Stimulated activated CD8-positive, alpha-beta memory T cell treated with anti-CD3 and anti-CD28 coated beads, Interleukin-7, amount 100 ng/mL, for 48 hours (primary cell): ENCODE data around the gene POU2F1.
"Not testable (repeated sequence)": the region's sequence is repeated elsewhere in the genome, so short reads cannot be mapped to it uniquely, and the experiment has no call there.

Experiments used
- DNase-seq, 2 donors: peaks; one replicate each; pipeline ENCODE4 v3.0.0-alpha.2; 2020; ENCODE audit warnings: low read depth in 1 of 2; ENCODE audit errors: extremely low read depth in 1 of 2

Gene POU2F1

DNA sequence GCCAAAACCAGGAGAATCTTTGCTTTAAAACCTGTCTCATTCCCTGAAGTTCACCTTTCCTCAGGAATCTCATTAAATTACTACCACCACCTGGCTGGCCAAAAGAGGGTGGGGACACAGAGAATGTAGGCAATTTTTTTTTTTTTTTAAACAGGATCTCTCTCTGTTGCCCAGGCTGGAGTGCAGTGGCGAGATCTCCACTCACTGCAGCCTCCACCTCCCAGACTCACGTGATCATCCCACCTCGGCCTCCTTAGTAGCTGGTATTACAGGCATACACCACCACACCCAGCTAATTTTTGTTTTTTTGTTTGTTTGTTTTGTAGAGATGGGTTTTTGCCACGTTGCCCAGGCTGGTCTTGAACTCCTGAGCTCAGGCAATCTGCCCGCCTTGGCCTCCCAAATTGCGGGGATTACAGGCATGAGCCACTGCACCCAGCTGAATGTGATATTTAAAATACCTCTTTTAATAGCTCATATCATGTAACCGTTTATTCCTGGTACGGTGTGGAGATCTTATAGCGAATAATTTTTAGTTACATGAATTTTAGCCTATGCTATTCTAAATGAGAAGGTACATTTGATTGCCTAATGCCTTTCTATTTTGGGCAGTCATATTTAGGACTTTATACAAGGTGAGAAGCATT is 84.5 kb downstream of the POU2F1 start:
- DNase-seq, result no peak

DNA sequence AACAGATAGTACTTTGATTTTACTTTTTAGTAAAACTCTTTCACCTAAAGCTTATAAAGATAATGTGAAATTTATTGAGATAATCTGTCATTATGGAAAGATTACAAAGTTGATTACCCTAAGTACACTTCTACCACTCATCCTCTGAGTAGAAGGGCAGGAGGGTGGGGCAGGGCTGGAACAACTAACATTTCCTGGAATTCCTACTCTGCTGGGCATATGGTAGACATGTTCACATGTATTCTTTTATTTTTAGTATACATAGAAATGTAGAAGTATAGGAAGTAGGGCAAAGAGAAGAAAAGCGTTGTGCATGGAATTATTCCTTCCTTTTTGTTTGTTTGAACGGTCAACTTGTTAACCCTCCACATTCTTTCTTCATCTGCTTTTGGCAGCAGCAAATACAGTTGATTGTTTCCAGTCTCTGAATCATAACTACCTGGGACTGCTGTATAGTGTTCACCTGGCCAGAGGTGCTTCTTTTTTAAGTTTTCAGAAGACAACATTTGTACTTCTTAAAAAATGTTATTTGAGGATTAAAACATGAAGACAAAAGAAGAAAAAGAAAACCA is 85.1 kb downstream of the POU2F1 start:
- DNase-seq, result no peak

DNA sequence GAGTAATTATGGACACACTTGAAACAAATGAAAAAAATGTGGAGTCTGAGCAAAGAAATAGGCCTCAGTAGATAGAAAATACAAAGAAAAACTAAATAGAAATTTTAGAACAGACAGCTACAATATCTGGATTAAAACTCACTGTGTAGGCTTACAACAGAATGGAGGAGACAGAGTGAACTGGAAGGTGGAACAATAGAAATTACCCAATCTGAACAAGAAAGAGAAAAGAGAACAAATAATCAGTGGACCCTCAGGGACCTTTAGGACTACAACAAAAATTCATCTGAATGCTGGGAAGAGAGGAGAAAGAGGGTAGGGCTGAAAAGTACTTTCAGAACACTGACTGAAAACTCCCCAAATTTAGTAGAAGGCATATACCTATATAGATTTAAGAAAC is 90.0 kb downstream of the POU2F1 start:
- DNase-seq, result no peak

DNA sequence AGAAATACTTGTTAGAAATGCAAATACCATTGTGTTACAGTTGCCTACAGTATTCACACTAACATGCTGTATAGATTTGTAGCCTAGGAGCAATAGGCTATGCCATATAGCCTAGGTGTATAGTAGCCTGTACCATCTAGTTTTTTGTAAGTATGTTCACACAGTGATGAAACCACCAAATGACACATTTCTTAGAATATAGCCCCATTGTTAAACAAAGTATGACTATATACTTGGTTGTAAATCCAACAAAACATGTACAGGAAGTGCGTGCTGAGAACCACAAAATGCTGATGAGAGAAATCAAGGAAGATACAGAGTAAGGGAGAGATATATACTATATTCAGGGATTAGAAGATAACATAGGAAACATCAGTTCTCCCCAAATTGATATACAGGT is 92.2 kb downstream of the POU2F1 start:
- DNase-seq, result no peak

DNA sequence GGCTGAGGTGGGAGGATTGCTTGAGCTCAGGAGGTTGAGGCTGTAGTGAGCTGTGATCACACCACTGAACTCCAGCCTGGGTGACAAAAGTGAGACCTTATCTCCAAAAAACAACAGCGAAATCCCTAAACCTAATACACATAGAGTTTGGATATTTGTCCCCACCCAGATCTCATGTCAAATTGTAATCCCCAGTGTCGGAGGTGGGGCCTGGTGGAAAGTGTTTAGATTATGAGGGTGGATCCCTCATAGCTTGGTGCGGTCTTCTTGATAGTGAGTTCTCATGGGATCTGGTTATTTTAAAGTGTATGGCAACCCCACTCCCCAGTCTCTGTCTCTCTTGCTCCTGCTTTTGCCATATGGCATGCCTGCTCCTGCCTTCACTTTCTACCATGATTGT is 94.0 kb downstream of the POU2F1 start:
- DNase-seq, result no peak

DNA sequence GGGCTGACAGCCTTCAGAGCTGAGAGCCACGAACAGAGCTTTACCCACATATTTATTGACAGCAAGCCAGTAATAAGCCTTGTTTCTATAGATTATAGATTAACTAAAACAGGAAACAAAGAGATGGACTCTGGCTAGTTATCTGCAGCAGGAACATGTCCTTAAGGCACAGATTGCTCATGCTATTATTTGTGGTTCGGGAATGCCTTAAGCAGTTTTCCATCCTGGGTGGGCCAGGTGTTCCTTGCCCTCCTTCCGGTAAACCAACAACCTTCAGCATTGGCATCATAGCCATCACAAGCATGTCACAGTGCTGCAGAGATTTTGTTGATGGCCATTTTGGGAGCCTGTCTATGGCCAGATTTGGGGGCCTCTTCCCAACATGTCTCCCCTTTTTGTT is 96.8 kb downstream of the POU2F1 start:
- DNase-seq, result no peak

DNA sequence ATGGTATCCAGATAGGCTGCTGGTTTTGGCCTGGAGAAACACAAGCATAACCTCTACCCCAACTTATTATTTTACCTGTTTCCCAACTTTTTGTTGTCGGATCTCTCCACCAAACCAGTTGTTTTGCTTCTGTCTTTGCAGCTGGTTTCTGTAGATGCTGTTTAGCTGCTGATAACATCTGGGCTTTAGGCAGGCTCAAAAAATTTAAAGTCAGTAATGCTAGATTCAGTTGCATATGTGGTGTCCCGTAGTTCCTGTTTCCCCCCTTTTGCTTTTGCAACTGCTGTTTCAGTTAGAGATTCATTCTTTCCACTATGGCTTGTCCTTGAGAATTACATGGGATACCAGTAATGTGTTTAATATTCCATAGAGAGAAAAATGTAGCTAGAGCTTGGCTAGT is 98.5 kb downstream of the POU2F1 start:
- DNase-seq, result not testable (repeated sequence)

DNA sequence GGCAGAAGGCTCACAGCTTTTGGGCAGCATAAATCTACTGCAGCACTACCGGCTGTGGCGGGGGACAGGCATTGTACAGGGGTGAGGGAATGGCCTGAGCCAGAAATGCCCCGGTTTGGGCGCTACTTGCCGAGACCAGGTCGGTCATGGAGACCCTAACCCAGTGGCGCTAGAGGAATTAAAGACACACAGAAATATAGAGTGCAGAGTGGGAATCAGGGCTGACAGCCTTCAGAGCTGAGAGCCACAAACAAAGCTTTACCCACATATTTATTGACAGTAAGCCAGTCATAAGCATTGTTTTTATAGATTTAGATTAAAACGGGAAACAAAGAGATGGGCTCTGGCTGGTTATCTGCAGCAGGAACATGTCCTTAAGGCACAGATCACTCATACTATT is 101.8 kb downstream of the POU2F1 start:
- DNase-seq, result no peak

DNA sequence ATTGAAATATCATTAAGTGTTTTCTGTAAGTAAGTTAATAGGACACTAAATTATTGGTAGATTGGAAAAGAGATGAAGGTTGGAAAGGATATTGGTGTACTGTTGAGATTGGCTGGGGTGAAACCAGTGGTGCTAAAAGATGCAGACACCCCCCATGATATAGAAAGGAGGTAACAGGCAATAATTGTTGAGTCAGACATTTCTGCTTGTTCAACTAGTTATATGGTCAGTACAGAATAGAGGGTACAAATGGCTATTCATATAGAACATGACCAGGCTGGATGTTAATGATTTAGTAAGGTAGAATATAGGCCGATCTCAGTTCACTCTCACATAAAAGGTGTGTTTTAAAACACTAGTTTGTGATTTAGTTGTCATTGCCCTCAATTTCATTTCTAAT is 104.5 kb downstream of the POU2F1 start:
- no peak for DNase-seq

DNA sequence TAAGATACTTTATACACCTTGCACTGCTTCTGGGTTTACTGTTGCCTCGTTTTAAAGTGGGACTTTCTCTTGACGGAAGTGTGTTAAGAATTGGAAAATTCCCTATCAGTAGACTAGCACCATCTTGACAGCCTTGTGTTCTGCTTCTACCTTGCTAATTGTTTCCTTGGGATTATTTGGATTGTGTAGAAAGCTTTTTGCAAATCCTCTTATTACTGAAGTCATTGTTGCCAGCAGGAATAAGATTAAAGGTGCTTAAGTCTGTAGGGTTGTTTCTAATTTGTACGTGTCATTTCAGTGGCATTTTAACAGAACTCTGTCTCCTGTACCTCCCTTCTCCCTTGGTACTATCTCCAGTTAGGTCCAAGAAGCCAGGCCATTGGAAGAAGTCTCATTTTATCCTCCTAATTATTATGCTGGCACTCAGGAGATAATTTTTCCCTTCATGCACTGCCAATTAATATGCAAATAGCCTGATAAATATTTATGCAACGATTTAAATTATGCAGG is 107.7 kb downstream of the POU2F1 start:
- no peak for DNase-seq

DNA sequence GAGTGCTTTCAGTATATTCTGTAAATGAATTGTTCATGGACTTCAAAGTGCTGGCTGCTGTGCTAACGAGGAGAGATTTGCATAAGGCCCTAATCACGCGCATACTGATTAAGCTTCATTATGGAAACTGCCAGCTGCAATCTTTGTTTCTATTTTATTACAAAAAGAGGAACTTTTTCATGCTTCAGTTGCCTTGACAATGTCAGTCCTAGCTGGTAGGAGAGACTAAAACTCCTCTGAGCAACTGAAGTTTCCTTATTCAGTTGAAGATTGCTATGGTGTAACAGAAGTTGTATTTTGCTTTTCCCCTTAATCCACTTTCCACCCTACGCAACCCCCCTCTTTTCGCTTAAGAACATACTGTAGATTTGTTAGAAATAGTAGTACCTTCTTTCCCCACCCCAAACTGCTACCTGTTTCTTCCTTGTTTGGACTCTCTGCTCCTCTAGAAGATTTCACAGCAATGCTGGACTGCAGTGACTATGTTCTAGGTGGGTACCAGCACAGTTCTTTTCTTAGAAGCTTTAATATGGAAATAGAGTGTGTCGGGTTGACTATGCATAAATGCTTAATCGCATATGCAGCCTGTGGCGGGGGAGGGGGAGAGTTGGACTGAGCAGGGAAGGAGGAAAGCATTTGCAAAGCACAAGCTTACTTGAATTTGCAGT is 108.3 kb downstream of the POU2F1 start:
- no peak for DNase-seq

DNA sequence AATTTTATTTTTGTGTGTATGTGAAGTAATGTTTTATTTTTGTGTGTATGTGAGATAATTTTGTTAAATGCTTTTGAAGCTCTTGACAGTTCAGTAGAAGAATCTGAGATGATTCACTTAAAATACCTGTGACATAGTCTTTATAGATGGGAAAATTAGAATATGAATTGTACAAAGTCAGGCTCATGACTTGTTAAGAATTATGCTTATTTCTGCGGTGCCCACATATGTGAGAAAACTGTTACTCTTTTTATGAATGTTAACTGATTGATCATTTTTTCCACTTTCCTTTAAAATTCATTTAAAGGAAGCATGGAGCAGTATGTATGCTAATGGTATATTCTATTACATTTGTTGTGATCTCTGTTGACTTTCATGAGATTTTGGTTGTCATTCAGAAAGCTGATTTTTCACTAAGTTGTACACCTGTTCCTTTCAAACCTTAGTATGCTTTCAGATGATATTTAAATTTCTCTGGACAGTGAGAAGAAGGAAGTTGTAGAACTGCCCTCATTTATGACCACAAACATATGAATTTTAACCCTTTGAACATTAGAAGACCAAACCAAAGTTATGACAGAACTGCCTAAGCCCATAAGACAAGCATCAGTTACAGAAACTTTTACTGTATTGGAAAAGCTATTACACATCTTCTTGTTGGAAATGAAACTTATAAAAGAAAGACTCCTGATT is 110.1 kb downstream of the POU2F1 start:
- DNase-seq, result no peak

DNA sequence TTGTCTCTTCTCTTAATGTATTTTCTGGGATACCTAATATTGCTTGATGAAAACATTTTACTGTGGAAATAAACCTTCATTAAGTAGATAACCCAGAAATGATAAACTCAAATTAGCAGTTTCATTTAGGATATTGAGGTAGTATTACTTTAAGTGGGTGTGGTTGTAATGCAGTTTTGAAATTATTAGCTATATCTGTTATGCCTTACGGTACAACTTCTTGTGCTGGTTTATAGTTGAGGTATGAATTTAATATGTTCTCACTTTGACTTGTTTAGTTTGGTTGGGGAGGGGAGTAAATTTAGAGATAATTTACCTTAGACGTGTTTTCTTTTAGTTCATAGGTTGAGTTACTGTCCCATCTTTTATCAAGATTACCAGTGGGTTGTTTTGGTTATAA is 111.0 kb downstream of the POU2F1 start:
- no peak for DNase-seq

DNA sequence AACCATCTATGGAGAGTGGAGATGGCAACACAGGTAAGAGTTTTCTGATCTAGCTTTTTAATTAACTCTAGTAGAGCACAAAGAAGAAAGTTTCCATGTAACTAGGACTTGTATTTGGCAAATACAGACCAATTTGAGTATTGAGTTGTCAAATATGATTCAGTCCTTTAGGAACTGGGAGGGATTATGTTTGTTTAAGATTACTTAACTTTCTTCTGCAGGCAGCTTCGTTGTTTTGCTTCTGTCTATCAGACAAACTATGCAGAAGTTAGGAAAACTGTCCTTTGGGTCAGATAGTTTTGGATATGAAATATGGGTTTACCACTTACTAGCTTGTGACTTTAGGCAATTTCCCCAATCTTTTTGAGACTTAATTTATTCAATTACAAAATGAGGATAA is 111.8 kb downstream of the POU2F1 start:
- DNase-seq, result no peak

DNA sequence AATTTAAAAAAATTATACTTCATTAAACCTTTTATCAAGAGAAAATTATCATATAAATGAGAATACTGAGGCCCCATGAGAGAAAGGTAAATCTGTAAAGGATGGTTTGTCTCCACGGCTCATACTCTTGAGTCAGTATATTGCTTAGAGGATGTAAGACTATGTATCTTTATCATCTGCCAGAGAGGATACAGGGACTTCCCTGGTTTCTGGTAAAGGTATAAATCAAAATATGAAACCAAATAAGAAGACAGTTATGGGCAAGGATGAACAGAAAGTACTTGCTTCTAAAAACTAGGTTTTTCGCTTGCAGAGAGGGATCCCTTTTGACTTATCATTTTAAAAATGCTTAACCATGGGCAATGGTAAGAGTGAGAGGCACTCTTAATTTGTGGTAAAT is 112.4 kb downstream of the POU2F1 start:
- no peak for DNase-seq

DNA sequence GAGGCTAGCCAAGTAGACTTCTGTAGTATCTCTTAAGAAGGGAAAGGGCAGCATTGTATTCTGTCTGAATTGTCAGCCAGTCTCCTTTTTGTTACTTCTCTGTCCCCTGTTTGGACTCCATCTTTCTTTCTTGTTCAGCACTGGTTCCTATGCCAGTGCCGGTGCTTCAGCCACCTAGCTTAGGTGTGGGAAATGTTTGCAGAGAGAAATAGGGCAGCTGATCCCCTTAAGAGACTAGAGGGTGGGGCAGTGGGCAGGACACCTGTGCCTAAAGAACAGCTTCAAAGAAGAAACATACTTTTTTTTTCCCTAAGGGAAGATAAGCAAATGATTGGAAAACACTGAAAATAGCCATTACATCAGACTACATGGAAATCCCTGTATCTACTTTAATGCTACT is 113.0 kb downstream of the POU2F1 start:
- DNase-seq, result no peak

DNA sequence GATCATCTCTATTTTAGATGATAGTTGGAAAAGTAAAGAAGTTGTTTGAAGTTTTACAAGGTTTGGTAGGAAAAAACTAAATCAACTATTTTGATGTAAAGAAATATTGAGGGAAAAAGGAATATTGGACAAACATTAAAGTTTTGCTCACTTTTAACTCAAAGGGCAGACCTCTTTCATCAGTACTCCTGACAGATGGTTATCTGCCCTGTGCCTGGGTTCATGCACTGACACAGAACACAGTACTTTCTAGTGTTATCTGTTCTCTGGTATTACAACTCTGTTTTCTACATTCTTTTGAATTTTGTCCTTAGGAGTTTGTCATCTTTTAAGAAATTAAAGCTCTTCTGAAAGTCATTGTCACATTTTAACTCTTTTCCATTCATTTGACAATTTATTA is 118.7 kb downstream of the POU2F1 start:
- no peak for DNase-seq

DNA sequence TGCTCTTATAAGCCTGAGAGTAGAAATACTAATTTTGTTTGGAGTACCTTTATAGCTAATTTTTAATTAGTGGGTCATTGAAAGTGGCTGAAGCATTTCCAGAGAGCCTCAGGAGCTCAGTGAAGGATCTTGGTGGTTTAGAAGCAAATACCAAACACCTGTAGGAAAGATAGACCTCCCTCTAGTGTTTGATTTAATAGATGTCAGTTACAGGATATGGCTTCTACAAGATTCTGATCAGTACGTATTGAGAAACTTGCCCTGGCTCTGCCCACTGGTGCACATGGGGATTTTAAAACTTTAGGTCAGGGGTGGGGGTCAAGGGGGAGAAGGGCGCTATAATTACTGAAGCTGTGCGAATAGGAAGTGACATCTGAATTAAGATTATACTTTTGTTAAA is 122.2 kb downstream of the POU2F1 start:
- DNase-seq, result no peak

DNA sequence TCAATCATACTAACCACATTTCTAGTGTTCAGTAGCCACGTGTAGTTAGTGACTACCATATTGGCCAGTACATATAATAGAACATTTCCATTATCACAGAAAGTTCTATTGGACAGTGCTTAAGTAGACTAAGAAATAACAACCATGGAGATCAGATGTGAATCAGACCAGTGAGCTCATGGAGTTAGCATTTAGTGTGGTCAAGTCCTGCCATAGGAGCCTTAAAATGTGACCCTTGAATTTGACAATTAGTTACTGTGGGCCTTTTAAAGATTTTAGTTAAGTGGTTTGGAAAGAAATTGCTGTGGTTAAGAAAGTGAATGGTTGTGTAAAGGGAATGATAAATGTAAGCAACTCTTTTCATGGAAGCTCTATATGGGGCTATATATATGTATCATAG is 123.4 kb downstream of the POU2F1 start:
- no peak for DNase-seq

DNA sequence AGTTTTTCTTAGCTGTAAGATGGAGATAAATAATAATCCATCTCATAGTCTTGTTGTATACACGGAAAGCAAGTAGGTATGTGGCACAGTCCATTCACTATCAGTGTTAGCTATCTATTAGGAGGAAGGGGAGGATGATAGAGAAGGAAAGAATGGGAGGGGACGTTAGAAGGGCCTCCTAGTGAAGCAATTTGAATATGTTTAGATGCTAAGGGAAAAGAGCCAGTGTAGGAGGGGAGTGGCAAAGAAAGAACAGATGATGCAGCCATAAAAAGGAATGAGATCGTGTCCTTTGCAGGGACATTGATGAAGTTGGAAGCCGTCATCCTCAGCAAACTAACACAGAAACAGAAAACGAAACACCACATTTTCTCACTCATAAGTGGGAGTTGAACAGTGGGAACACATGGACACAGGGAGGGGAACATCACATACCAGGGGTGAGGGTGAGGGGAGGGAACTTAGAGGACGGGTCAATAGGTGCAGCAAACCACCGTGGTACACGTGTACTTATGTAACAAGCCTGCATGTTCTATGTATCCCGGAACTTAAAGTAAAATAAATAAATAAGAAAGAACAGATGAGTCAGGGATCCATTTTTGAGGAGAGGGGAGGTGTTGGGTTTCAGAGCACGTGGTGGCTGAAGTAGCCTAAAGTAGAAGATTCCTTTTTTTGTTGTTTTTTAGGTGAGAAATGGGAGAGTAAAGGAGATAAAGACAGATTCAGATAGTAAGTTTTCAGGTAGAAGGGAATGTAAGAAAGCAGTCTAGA is 124.1 kb downstream of the POU2F1 start:
- no peak for DNase-seq

DNA sequence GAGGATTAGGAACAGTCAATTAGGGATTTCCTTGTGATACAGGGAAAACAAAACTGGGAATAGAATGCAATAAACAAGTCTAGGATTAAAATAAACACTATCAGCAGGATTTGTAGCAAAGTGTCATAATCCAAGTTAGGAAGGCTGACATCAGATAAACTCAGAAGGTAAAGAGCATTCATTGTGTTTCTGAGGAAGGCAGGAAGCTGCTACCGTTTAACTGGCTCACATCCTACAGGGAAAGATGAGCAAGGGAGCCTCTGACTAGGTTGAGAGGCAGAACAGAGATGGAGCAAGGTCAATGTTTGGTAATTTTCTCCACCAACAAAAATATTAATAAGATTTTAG is 124.7 kb downstream of the POU2F1 start:
- no peak for DNase-seq
